ENCODE data around the gene ZNHIT6. TPM values are rescaled to one million over a fixed set of nuclear protein-coding genes. Genes with fewer than 3 reads are reported as not detected.

Gene ZNHIT6
- total RNA-seq, 1 experiment from 2014 or later, result 28.0 TPM

DNA sequence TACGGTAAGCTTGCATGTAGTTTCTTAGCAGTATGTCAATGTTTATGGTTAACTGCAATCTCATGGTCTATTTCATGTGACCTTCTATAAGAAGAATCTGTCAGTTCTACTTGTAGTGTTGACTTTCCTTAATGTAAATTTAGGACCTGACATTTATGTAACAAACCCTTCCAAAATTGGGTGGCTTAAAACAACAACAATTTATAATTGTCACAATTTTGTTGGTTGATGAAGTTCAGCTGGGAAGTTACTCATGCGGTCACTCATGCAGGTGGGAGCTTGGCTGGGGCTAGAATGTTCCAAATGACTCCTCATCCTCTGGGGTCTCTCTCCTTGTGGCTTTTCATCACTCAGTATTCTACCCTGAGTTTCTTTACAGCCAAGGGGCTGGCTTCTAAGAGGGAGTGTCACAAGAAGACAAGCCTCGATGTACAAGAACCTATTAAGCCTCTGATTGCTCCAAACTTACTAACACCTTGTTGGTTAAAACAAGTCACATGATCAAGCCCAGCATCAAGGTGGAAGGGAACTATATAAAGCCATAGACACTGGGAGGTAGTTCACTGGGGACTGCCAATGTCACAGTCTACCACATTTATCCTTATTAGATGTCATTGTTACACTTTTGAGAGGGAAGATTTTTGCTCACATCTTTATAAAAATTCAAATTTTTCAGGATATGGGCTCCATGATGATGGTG, 103.8 kb downstream of the ZNHIT6 start:
- Histone ChIP-seq H3K9ac (ENCODE audit: low read length) (no peak overlapping the region), H4K20me1 (ENCODE audit: insufficient read depth, low read depth, low read length) (no peaks in the 10 kb centered on the region), H3K79me2 (ENCODE audit: low read length) (no peaks in the 10 kb centered on the region), H3K4me3 (ENCODE audit: low read length) (no peak overlapping the region), H3K9me3 (ENCODE audit: low read length) (no peaks in the 10 kb centered on the region), H3K4me1 (ENCODE audit: low read length) (no peaks in the 10 kb centered on the region), H3K4me2 (ENCODE audit: low read depth, low read length, poor library complexity, severe bottlenecking) (no peak overlapping the region), H3K27ac (ENCODE audit: low read length) (no peak overlapping the region), H3K9me2 (replicated peaks; ENCODE audit: insufficient read depth, low read length) (no peaks in the 10 kb centered on the region), H2AFZ (ENCODE audit: low read length) (no peak overlapping the region), H3K27me3 (ENCODE audit: low read length) (no peaks in the 10 kb centered on the region), H3K36me3 (ENCODE audit: insufficient read depth, low read length) (no peaks in the 10 kb centered on the region)
- DNase-seq, result no peak

DNA sequence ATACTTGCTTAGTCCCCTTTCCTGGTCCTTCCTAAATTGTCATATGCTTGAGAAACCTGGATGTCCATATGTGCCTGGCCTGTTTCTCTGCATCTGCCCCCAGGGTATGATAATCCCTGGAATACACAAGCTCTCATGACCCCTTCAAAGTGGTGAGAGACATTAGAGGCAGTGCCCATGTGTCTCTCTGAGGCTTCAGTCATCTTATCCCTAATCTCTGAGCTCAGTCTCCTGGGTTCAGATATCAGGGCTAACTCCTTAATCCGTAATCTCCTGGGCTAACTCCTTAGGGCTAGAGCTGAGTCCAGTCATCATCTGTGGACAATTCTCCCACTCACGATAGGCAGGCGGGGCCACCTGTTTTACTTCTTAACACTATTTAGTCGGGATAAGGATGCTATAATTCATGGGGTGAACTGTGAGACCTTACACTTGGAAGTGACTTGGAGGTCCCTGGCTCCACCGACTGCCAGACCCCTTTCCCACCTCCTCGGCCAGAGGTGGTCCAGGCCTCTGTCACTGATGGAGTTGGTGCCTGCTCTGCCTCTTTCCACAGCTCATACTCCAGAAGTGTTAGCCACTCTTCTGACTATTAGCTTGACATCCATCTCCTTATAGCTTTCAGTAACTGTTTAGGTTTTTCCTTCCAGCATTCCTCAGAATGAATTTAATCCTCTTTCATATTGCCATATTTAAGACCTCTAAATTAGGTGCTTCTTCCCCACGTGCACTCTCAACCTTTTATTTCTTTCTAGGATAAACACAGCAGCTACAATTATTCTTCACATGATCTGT, 105.0 kb downstream of the ZNHIT6 start:
- no peak overlapping the region for H3K9ac ChIP-seq (ENCODE audit: low read length)
- H3K79me2 ChIP-seq (ENCODE audit: low read length), result no peaks in the 10 kb centered on the region

DNA sequence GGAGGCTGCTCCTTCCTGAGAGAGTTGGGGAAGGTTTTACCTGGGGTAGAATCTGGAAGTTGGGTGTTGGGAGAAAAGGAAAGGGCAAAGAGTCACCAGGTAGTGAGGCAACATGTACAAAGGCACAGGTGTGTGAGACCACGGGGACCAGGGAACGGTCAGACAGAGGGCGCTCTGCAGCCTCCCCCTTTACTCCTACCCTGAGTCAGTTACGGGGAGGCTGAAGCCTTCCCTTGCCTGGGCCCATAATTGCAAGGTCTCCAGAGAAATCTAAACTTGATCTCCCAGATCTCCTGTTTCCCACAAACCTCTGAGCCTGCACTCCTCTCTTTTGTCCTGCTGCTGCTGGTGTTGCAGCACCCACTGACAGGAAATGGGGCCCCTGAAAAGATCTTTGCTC, 105.7 kb downstream of the ZNHIT6 start:
- Histone ChIP-seq H3K4me3 (ENCODE audit: low read length) (no peak overlapping the region), H3K4me2 (ENCODE audit: low read depth, low read length, poor library complexity, severe bottlenecking) (no peak overlapping the region), H3K4me1 (ENCODE audit: low read length) (no peaks in the 10 kb centered on the region), H3K79me2 (ENCODE audit: low read length) (no peaks in the 10 kb centered on the region), H3K27ac (ENCODE audit: low read length) (no peak overlapping the region), H3K36me3 (ENCODE audit: insufficient read depth, low read length) (no peaks in the 10 kb centered on the region), H3K9ac (ENCODE audit: low read length) (no peak overlapping the region), H3K9me2 (replicated peaks; ENCODE audit: insufficient read depth, low read length) (no peaks in the 10 kb centered on the region), H4K20me1 (ENCODE audit: insufficient read depth, low read depth, low read length) (no peaks in the 10 kb centered on the region), H2AFZ (ENCODE audit: low read length) (no peak overlapping the region), H3K9me3 (ENCODE audit: low read length) (no peaks in the 10 kb centered on the region), H3K27me3 (ENCODE audit: low read length) (no peaks in the 10 kb centered on the region)
- no peak for DNase-seq

More for the DNA sequence above, 105.0 kb downstream of the ZNHIT6 start:
- H3K4me1 ChIP-seq (ENCODE audit: low read length), result no peaks in the 10 kb centered on the region
- no peaks in the 10 kb centered on the region for H3K27me3 ChIP-seq (ENCODE audit: low read length)
- no peaks in the 10 kb centered on the region for H3K36me3 ChIP-seq (ENCODE audit: insufficient read depth, low read length)
- no peak overlapping the region for H3K27ac ChIP-seq (ENCODE audit: low read length)
- H3K9me3 ChIP-seq (ENCODE audit: low read length), result no peaks in the 10 kb centered on the region
- no peaks in the 10 kb centered on the region for H4K20me1 ChIP-seq (ENCODE audit: insufficient read depth, low read depth, low read length)
- DNase-seq, result no peak
- no peak overlapping the region for H3K4me2 ChIP-seq (ENCODE audit: low read depth, low read length, poor library complexity, severe bottlenecking)
- no peaks in the 10 kb centered on the region for H3K9me2 ChIP-seq (replicated peaks; ENCODE audit: insufficient read depth, low read length)
- no peak overlapping the region for H2AFZ ChIP-seq (ENCODE audit: low read length)
- H3K4me3 ChIP-seq (ENCODE audit: low read length), result no peak overlapping the region

DNA sequence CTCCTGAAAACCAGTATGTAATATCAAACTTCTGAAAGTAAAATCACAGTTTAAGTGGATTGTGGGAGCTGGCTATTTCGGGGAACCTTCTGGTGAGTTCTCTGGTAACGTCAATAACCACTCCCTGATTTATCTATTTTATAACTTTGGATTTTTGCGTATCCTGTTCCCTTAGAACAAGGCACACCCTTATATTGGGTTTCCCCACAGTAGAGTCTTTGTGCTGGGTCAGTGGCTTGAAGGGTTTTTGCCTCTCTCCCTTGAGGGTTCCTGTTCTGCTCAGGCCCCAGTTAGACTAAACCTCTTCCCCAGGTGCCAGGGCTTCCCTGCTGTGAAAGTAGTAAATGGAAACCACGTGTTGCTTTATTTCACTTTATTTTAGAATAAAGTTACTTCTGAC, 106.3 kb downstream of the ZNHIT6 start:
- no peaks in the 10 kb centered on the region for H3K27me3 ChIP-seq (ENCODE audit: low read length)
- H3K9ac ChIP-seq (ENCODE audit: low read length), result no peak overlapping the region
- H3K9me3 ChIP-seq (ENCODE audit: low read length), result no peaks in the 10 kb centered on the region
- no peak for DNase-seq
- H3K4me2 ChIP-seq (ENCODE audit: low read depth, low read length, poor library complexity, severe bottlenecking), result no peak overlapping the region
- no peaks in the 10 kb centered on the region for H3K36me3 ChIP-seq (ENCODE audit: insufficient read depth, low read length)
- H3K4me1 ChIP-seq (ENCODE audit: low read length), result no peaks in the 10 kb centered on the region
- no peaks in the 10 kb centered on the region for H3K9me2 ChIP-seq (replicated peaks; ENCODE audit: insufficient read depth, low read length)
- no peaks in the 10 kb centered on the region for H4K20me1 ChIP-seq (ENCODE audit: insufficient read depth, low read depth, low read length)
- no peaks in the 10 kb centered on the region for H3K79me2 ChIP-seq (ENCODE audit: low read length)
- no peak overlapping the region for H3K27ac ChIP-seq (ENCODE audit: low read length)
- H3K4me3 ChIP-seq (ENCODE audit: low read length), result no peak overlapping the region
- H2AFZ ChIP-seq (ENCODE audit: low read length), result no peak overlapping the region

DNA sequence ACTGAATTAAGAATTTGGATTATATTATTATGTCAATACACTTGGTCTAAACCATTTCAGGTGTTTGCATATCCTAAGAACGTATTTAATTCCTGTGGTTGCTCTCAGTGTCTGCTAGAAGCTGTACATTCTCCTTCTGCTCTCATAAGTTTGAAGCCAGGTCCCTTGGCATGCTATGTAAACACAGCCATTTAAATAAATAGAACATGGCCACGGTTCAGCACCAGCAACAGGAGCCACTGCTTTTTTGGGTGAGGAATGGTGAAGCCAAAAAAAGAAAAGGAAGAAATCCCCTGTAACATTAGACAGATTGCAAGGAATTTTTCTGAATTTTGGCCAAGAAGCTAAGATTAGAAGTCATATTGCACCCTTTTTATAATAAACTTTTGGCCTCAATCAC, 108.6 kb downstream of the ZNHIT6 start:
- Histone ChIP-seq H3K4me1 (ENCODE audit: low read length) (no peaks in the 10 kb centered on the region), H3K4me2 (ENCODE audit: low read depth, low read length, poor library complexity, severe bottlenecking) (no peak overlapping the region)

More for the DNA sequence above, 108.6 kb downstream of the ZNHIT6 start:
- H3K4me3 ChIP-seq (ENCODE audit: low read length), result no peak overlapping the region
- H2AFZ ChIP-seq (ENCODE audit: low read length), result no peak overlapping the region
- H3K79me2 ChIP-seq (ENCODE audit: low read length), result no peaks in the 10 kb centered on the region
- no peak for DNase-seq
- no peaks in the 10 kb centered on the region for H3K36me3 ChIP-seq (ENCODE audit: insufficient read depth, low read length)
- no peaks in the 10 kb centered on the region for H4K20me1 ChIP-seq (ENCODE audit: insufficient read depth, low read depth, low read length)
- H3K9me3 ChIP-seq (ENCODE audit: low read length), result no peaks in the 10 kb centered on the region
- H3K27me3 ChIP-seq (ENCODE audit: low read length), result no peaks in the 10 kb centered on the region
- no peak overlapping the region for H3K9ac ChIP-seq (ENCODE audit: low read length)
- no peak overlapping the region for H3K27ac ChIP-seq (ENCODE audit: low read length)
- H3K9me2 ChIP-seq (replicated peaks; ENCODE audit: insufficient read depth, low read length), result no peaks in the 10 kb centered on the region

Other genes starting within 250 kb of the ZNHIT6 start
- 0.15 TPM in 1 of 2 replicates, not detected in the other for gene DDAH1, start 243.3 kb downstream of the ZNHIT6 start, total RNA-seq (2014; rRNA removed; shearing (Covaris generic); ENCODE audit: low replicate concordance)
- 0.07 TPM in 1 of 2 replicates, not detected in the other for gene CCN1, start 127.7 kb downstream of the ZNHIT6 start, total RNA-seq (2014; rRNA removed; shearing (Covaris generic); ENCODE audit: low replicate concordance)

Measured in Karpas-422 (cell line).